MG63 (cell line): ENCODE data around the gene KIFC3. TPM values are rescaled to one million over a fixed set of nuclear protein-coding genes. Genes with fewer than 3 reads are reported as not detected.
"Not testable (repeated sequence)": the region's sequence is repeated elsewhere in the genome, so short reads cannot be mapped to it uniquely, and the experiment has no call there.

Experiments
- DNase-seq: peaks from one replicate; pipeline ENCODE4 v3.0.0-alpha.2; 2020
- H3K27me3 ChIP-seq: fragments of 250-450 bp; sonication (Bioruptor Pico); 2 replicates; pipeline ENCODE4 v1.5.1; 2020; ENCODE audit warnings: mild to moderate bottlenecking, moderate library complexity
- H3K36me3 ChIP-seq: fragments of 250-450 bp; sonication (Bioruptor Pico); 2 replicates; pipeline ENCODE4 v1.5.1; 2020; ENCODE audit warnings: mild to moderate bottlenecking, moderate library complexity
- H3K4me3 ChIP-seq: fragments of 250-450 bp; sonication (Bioruptor Pico); 2 replicates; pipeline ENCODE4 v1.5.1; 2020; ENCODE audit warnings: mild to moderate bottlenecking, moderate library complexity
- H3K9me3 ChIP-seq: fragments of 250-450 bp; sonication (Bioruptor Pico); 2 replicates; pipeline ENCODE4 v1.5.1; 2020; ENCODE audit warnings: mild to moderate bottlenecking, moderate library complexity
- total RNA-seq: library from RNA; depleted of rRNA; stranded (reverse); fragments of >200 nt; shearing (Covaris generic); gene quantifications from 2 replicates; pipeline ENCODE4 v1.2.3, GENCODE V29; 2014; ENCODE audit warnings: low replicate concordance; rRNA removed

The KIFC3 gene
- total RNA-seq, 1 experiment from 2014 or later: 322 TPM

GRCh38 chr16:57714047-57714446 lies 88.2 kb downstream of the KIFC3 start:
- Histone ChIP-seq H3K9me3 (no peaks in the 10 kb centered on the region), H3K4me3 (no peak overlapping the region), H3K36me3 (no peaks in the 10 kb centered on the region), H3K27me3 (peaks cover 59% of the 10 kb centered on the region)
- DNase-seq: no peak

DNA sequence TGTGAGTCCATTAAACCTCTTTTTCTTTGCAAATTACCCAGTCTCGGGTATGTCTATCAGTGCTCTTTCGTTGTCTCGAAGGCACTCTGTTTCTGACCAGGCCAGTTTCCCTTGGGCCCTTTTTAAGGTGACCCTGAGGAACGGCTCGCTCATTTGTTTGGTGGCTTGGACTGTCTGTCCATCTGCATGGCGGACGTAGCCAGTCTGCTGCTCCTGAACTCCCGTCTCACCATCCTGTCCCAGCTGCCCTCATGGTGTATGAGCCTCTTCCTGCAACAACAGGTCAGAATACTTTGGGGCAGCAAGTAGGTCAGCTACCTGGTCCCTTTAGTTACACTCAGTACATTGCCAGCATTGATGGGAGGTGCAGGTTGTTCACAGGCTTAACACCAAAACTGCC lies 88.7 kb downstream of the KIFC3 start:
- peaks cover 60% of the 10 kb centered on the region for H3K27me3 ChIP-seq
- H3K9me3 ChIP-seq: no peaks in the 10 kb centered on the region
- H3K36me3 ChIP-seq: no peaks in the 10 kb centered on the region
- no peak overlapping the region for H3K4me3 ChIP-seq
- DNase-seq: no peak

- not testable (repeated sequence) for DNase-seq, H3K9me3 ChIP-seq, H3K4me3 ChIP-seq, H3K36me3 ChIP-seq
- H3K27me3 ChIP-seq: peaks cover 60% of the 10 kb centered on the region
Observed at GRCh38 chr16:57712569-57712968, 89.7 kb downstream of the KIFC3 start.

GRCh38 chr16:57711993-57712392 lies 90.3 kb downstream of the KIFC3 start:
- no peaks in the 10 kb centered on the region for H3K9me3 ChIP-seq
- H3K27me3 ChIP-seq: peaks cover 60% of the 10 kb centered on the region
- no peak for DNase-seq
- no peak overlapping the region for H3K4me3 ChIP-seq
- H3K36me3 ChIP-seq: no peaks in the 10 kb centered on the region

- peaks cover 60% of the 10 kb centered on the region for H3K27me3 ChIP-seq
Observed at GRCh38 chr16:57711346-57711745, 90.9 kb downstream of the KIFC3 start.

GRCh38 chr16:57709663-57710062 lies 92.6 kb downstream of the KIFC3 start:
- no peaks in the 10 kb centered on the region for H3K36me3 ChIP-seq
- peaks cover 50% of the 10 kb centered on the region for H3K27me3 ChIP-seq
- no peak for DNase-seq
- H3K9me3 ChIP-seq: no peaks in the 10 kb centered on the region
- no peak overlapping the region for H3K4me3 ChIP-seq

More at GRCh38 chr16:57711346-57711745, 90.9 kb downstream of the KIFC3 start:
- no peak overlapping the region for H3K4me3 ChIP-seq
- DNase-seq: no peak
- no peaks in the 10 kb centered on the region for H3K36me3 ChIP-seq
- no peaks in the 10 kb centered on the region for H3K9me3 ChIP-seq

Other genes starting within 250 kb of the KIFC3 start
- 1.4 and 1.6 TPM in 2 replicates for gene ADGRG1, start 173.9 kb downstream of the KIFC3 start, total RNA-seq
- gene ADGRG3, start 134.2 kb downstream of the KIFC3 start, total RNA-seq: not detected in 2 replicates
- gene DRC7, start 107.7 kb downstream of the KIFC3 start, total RNA-seq: not detected in 2 replicates
- 22.6 and 62.7 TPM in 2 replicates for gene KATNB1, start 66.7 kb downstream of the KIFC3 start, total RNA-seq
- not detected in 2 replicates for gene CNGB1, start 168.6 kb upstream of the KIFC3 start, total RNA-seq
- 9.3 and 15.5 TPM in 2 replicates for gene ZNF319, start 198.2 kb upstream of the KIFC3 start, total RNA-seq
- 17.9 and 23.9 TPM in 2 replicates for gene USB1, start 198.9 kb upstream of the KIFC3 start, total RNA-seq
- 9.9 and 14.5 TPM in 2 replicates for gene MMP15, start 223.3 kb upstream of the KIFC3 start, total RNA-seq